Activated CD4-positive, alpha-beta T cell treated with anti-CD3 and anti-CD28 coated beads, Interleukin-2, amount 10 ng/mL, durations not matched to agents 7 days and 5 days (primary cell): Measurements from ENCODE around the gene EYA4. TPM values are rescaled to one million over a fixed set of nuclear protein-coding genes. Genes with fewer than 3 reads are reported as not detected.

Experiments
- CTCF ChIA-PET: fragments of 350-600 bp; sonication (Branson Sonifier 250); formaldehyde crosslinking; loops from one replicate; lab custom pipeline; 2021; ENCODE audit warnings: antibody characterized with exemption; lab: Charles Lee
- POLR2A ChIA-PET: fragments of 350-600 bp; sonication (Branson Sonifier 250); formaldehyde crosslinking; loops from one replicate; lab custom pipeline; 2021; ENCODE audit warnings: antibody characterized with exemption; lab: Charles Lee
- DNase-seq: peaks from one replicate; pipeline ENCODE4 v3.0.0-alpha.2; 2020
- H3K27ac Mint-ChIP-seq: one replicate; pipeline ENCODE4 v1.8.0; 2021; ENCODE audit warnings: mild to moderate bottlenecking, moderate library complexity, mixed read lengths
- H3K27me3 Mint-ChIP-seq: one replicate; pipeline ENCODE4 v1.8.0; 2021; ENCODE audit warnings: mixed read lengths
- H3K36me3 Mint-ChIP-seq: one replicate; pipeline ENCODE4 v1.8.0; 2021; ENCODE audit warnings: low read depth, mixed read lengths
- H3K4me1 Mint-ChIP-seq: one replicate; pipeline ENCODE4 v1.8.0; 2021; ENCODE audit warnings: mixed read lengths
- H3K4me3 Mint-ChIP-seq: one replicate; pipeline ENCODE4 v1.8.0; 2021; ENCODE audit warnings: mild to moderate bottlenecking, moderate library complexity, mixed read lengths
- H3K9me3 Mint-ChIP-seq: one replicate; pipeline ENCODE4 v1.8.0; 2021; ENCODE audit warnings: mixed read lengths
- total RNA-seq, 2 experiments: library from RNA; stranded (reverse); gene quantifications; one replicate each; pipeline ENCODE4 v1.2.3, GENCODE V29; 2021

EYA4 gene
- total RNA-seq, 2 experiments from 2014 or later, result not detected

DNA sequence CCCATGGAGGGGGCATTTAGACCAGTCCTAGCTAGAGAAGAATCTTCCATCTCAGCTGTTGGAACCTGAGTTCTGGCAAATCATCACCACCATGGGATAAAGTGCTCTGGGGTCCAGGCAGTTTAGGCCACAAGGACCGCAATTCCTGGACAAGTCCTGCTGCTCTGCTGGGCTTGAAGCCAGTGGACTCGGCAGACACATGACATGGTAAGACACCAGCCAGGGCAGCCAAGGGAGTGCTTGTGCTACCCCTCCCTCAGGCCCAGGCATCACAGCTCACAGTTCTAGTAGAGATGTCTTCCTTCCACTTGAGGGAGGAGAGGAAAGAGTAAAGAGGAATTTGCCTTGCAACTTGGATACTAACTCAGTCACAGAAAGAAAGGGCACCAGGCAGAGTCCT is 246.0 kb downstream of the EYA4 start:
- no peak overlapping the region for H3K27ac Mint-ChIP-seq

GRCh38 chr6:133495205-133495903 is 254.2 kb downstream of the EYA4 start:
- Mint-ChIP-seq H3K4me1 (no peaks in the 10 kb centered on the region), H3K36me3 (no peaks in the 10 kb centered on the region), H3K27me3 (peaks cover 5% of the 10 kb centered on the region), H3K27ac (no peak overlapping the region), H3K9me3 (peaks cover 3% of the 10 kb centered on the region), H3K4me3 (no peak overlapping the region)
- ChIA-PET CTCF (no interaction called here), POLR2A (no interaction called here)
- no peak for DNase-seq

More for the DNA sequence above, 246.0 kb downstream of the EYA4 start:
- POLR2A ChIA-PET, result no interaction called here
- DNase-seq, result no peak
- peaks cover 3% of the 10 kb centered on the region for H3K9me3 Mint-ChIP-seq
- no peaks in the 10 kb centered on the region for H3K4me1 Mint-ChIP-seq
- H3K27me3 Mint-ChIP-seq, result peaks cover 2% of the 10 kb centered on the region
- no peaks in the 10 kb centered on the region for H3K36me3 Mint-ChIP-seq
- no peak overlapping the region for H3K4me3 Mint-ChIP-seq
- CTCF ChIA-PET, result no interaction called here

- ChIA-PET CTCF (no interaction called here), POLR2A (no interaction called here)
- H3K27me3 Mint-ChIP-seq, result peaks cover 4% of the 10 kb centered on the region
- no peaks in the 10 kb centered on the region for H3K4me1 Mint-ChIP-seq
- no peaks in the 10 kb centered on the region for H3K9me3 Mint-ChIP-seq
- no peak overlapping the region for H3K4me3 Mint-ChIP-seq
- H3K36me3 Mint-ChIP-seq, result no peaks in the 10 kb centered on the region
- H3K27ac Mint-ChIP-seq, result no peak overlapping the region
- DNase-seq, result no peak
These were observed 258.5 kb downstream of the EYA4 start for GRCh38 chr6:133499662-133500061.

- ChIA-PET POLR2A (no interaction called here), CTCF (no interaction called here)
- H3K9me3 Mint-ChIP-seq, result no peaks in the 10 kb centered on the region
- H3K4me1 Mint-ChIP-seq, result no peaks in the 10 kb centered on the region
- no peak overlapping the region for H3K4me3 Mint-ChIP-seq
- peaks cover 4% of the 10 kb centered on the region for H3K27me3 Mint-ChIP-seq
- DNase-seq, result no peak
- H3K36me3 Mint-ChIP-seq, result no peaks in the 10 kb centered on the region
- no peak overlapping the region for H3K27ac Mint-ChIP-seq
These were observed 260.6 kb downstream of the EYA4 start for GRCh38 chr6:133501675-133502270.

GRCh38 chr6:133502441-133503335 is 261.5 kb downstream of the EYA4 start:
- CTCF ChIA-PET, result no interaction called here
- Mint-ChIP-seq H3K9me3 (no peaks in the 10 kb centered on the region), H3K36me3 (no peaks in the 10 kb centered on the region), H3K27me3 (peaks cover 2% of the 10 kb centered on the region), H3K4me3 (no peak overlapping the region), H3K27ac (no peak overlapping the region), H3K4me1 (no peaks in the 10 kb centered on the region)
- POLR2A ChIA-PET, result no interaction called here
- DNase-seq, result no peak

GRCh38 chr6:133503336-133503729 is 262.2 kb downstream of the EYA4 start:
- Mint-ChIP-seq H3K36me3 (no peaks in the 10 kb centered on the region), H3K9me3 (no peaks in the 10 kb centered on the region), H3K27ac (no peak overlapping the region), H3K4me1 (no peaks in the 10 kb centered on the region), H3K27me3 (peaks cover 2% of the 10 kb centered on the region), H3K4me3 (no peak overlapping the region)
- POLR2A ChIA-PET, result no interaction called here
- CTCF ChIA-PET, result no interaction called here
- DNase-seq, result no peak

- Mint-ChIP-seq H3K4me1 (no peaks in the 10 kb centered on the region), H3K36me3 (no peaks in the 10 kb centered on the region), H3K4me3 (no peak overlapping the region), H3K27ac (no peak overlapping the region), H3K9me3 (no peaks in the 10 kb centered on the region), H3K27me3 (peaks cover 2% of the 10 kb centered on the region)
- POLR2A ChIA-PET, result no interaction called here
- CTCF ChIA-PET, result no interaction called here
- DNase-seq, result no peak
These were observed 263.0 kb downstream of the EYA4 start for GRCh38 chr6:133504158-133504557.

- POLR2A ChIA-PET, result no interaction called here
These were observed 263.6 kb downstream of the EYA4 start for GRCh38 chr6:133504761-133505160.

DNA sequence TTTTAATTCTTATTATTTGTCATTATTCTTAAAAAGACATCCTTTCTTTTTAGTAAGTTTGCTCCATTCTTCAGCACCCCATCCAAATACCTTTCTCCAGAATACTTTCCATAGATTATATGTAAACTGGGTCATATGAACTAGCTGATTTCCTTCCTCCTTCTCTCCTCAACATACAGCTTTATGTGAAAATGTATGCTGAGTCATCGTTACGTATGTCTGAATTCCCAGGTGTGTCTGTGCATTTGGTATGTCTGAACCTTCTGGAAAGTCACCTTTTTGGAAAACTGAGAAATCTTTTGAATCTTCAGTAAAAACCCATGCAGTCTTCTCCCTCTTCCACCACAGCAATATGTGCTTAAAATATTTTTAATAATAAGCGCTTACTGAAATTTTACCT is 264.5 kb downstream of the EYA4 start:
- CTCF ChIA-PET, result no interaction called here
- no peaks in the 10 kb centered on the region for H3K27me3 Mint-ChIP-seq
- no peak for DNase-seq

More at GRCh38 chr6:133504761-133505160, 263.6 kb downstream of the EYA4 start:
- H3K27me3 Mint-ChIP-seq, result peaks cover 2% of the 10 kb centered on the region
- CTCF ChIA-PET, result no interaction called here
- no peaks in the 10 kb centered on the region for H3K9me3 Mint-ChIP-seq
- H3K36me3 Mint-ChIP-seq, result no peaks in the 10 kb centered on the region
- no peak overlapping the region for H3K4me3 Mint-ChIP-seq
- DNase-seq, result no peak
- H3K4me1 Mint-ChIP-seq, result no peaks in the 10 kb centered on the region
- no peak overlapping the region for H3K27ac Mint-ChIP-seq

DNA sequence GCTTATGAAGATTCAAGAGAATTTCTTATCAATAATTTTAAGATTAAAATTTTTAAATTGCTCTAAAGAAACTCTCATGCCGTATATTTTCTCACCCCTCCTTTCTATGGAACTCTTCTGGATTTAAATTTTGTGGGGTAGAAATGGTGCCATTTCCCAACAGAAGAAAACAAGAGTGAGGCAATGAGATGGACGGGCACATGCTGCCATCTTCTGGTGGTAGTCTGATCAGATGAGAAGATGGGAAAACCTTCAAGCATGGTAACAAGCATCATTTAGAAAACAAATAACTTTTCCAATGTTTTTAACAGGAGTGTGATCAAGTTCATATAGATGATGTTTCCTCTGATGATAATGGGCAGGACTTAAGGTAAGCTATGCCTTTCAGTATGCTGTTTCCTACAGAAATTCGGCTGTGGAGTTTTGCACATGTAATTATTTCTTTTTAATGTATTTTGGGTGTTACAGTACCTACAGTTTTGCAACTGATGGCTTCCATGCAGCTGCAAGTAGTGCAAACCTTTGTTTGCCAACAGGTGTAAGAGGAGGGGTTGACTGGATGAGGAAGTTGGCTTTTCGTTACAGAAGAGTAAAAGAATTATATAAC is 271.4 kb downstream of the EYA4 start:
- ChIA-PET CTCF (interaction anchor here (0.5 kb wide), 1 partner anchor 689 kb away, joined by 5 read pairs; no protein-coding TSS in a partner anchor), POLR2A (no interaction called here)
- no peak overlapping the region for H3K27ac Mint-ChIP-seq
- H3K9me3 Mint-ChIP-seq, result no peaks in the 10 kb centered on the region
- peak; percentile 20 for DNase-seq
- H3K36me3 Mint-ChIP-seq, result no peaks in the 10 kb centered on the region
- H3K4me3 Mint-ChIP-seq, result no peak overlapping the region
- no peaks in the 10 kb centered on the region for H3K4me1 Mint-ChIP-seq
- no peaks in the 10 kb centered on the region for H3K27me3 Mint-ChIP-seq

More for the DNA sequence above, 264.5 kb downstream of the EYA4 start:
- H3K36me3 Mint-ChIP-seq, result no peaks in the 10 kb centered on the region
- POLR2A ChIA-PET, result no interaction called here
- H3K4me3 Mint-ChIP-seq, result no peak overlapping the region
- H3K9me3 Mint-ChIP-seq, result no peaks in the 10 kb centered on the region
- H3K4me1 Mint-ChIP-seq, result no peaks in the 10 kb centered on the region
- H3K27ac Mint-ChIP-seq, result no peak overlapping the region

GRCh38 chr6:133523816-133524215 is 282.7 kb downstream of the EYA4 start:
- Mint-ChIP-seq H3K27ac (no peak overlapping the region), H3K4me1 (no peaks in the 10 kb centered on the region), H3K36me3 (no peaks in the 10 kb centered on the region), H3K9me3 (no peaks in the 10 kb centered on the region), H3K27me3 (peaks cover 2% of the 10 kb centered on the region), H3K4me3 (no peak overlapping the region)
- DNase-seq, result no peak
- ChIA-PET CTCF (no interaction called here), POLR2A (no interaction called here)

GRCh38 chr6:133526436-133526835 is 285.3 kb downstream of the EYA4 start:
- CTCF ChIA-PET, result no interaction called here
- H3K4me1 Mint-ChIP-seq, result no peaks in the 10 kb centered on the region
- H3K36me3 Mint-ChIP-seq, result no peaks in the 10 kb centered on the region
- no peak overlapping the region for H3K4me3 Mint-ChIP-seq
- H3K27ac Mint-ChIP-seq, result no peak overlapping the region
- no peaks in the 10 kb centered on the region for H3K9me3 Mint-ChIP-seq
- POLR2A ChIA-PET, result no interaction called here
- no peak for DNase-seq
- H3K27me3 Mint-ChIP-seq, result peaks cover 2% of the 10 kb centered on the region

DNA sequence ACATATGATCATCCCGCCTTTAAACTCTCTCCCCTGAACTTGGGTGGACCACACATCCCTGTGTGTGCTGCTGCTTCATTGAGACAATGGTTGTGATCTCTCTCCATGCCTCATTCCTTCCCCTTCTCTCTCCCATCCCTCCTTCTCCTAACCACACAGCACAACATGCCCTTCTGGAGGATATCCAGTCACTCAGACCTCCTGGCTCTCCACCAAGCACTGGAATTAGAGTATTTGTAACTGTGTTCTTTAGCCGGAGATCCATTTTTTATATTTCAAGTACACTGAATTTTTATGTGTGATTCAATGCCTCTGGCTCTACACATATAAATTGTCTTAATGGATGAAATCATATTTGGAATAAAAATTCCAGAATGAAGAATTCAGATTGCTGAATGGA is 287.4 kb downstream of the EYA4 start:
- POLR2A ChIA-PET, result no interaction called here

More for the DNA sequence above, 287.4 kb downstream of the EYA4 start:
- no peaks in the 10 kb centered on the region for H3K4me1 Mint-ChIP-seq
- H3K27me3 Mint-ChIP-seq, result peaks cover 2% of the 10 kb centered on the region
- no peak overlapping the region for H3K4me3 Mint-ChIP-seq
- no peak overlapping the region for H3K27ac Mint-ChIP-seq
- no peaks in the 10 kb centered on the region for H3K36me3 Mint-ChIP-seq
- CTCF ChIA-PET, result no interaction called here
- no peak for DNase-seq
- no peaks in the 10 kb centered on the region for H3K9me3 Mint-ChIP-seq
